GM23338 (cell line): ENCODE data around the gene TNFAIP8L2. TPM values are rescaled to one million over a fixed set of nuclear protein-coding genes. Genes with fewer than 3 reads are reported as not detected.

Experiments
- ATAC-seq: fragments of 200-7000 bp; cut with Tn5 transposase; 3 replicates; pipeline ENCODE4 v1.9.1; 2020
- DNase-seq: peaks from one replicate; pipeline ENCODE4 v3.0.0-alpha.2; 2015; ENCODE audit warnings: low spot score
- H2AFZ ChIP-seq: fragments of 200-600 bp; sonication (generic); 2 replicates; pipeline ENCODE4 v1.8.0; 2016; ENCODE audit warnings: antibody characterized with exemption, mild to moderate bottlenecking, moderate library complexity
- H3F3A ChIP-seq: fragments of 200-600 bp; sonication (generic); replicated peaks from 2 replicates; pipeline ENCODE4 v1.8.0; 2017; ENCODE audit warnings: antibody characterized with exemption, mixed run types, low read depth
- H3K27ac ChIP-seq: fragments of 200-600 bp; sonication (generic); 2 replicates; pipeline ENCODE4 v1.6.1; 2016; ENCODE audit warnings: low read depth
- H3K27me3 ChIP-seq: fragments of 200-600 bp; sonication (generic); 2 replicates; pipeline ENCODE4 v1.8.0; 2016; ENCODE audit warnings: mild to moderate bottlenecking, mixed run types, moderate library complexity; ENCODE audit not compliant: insufficient read depth
- H3K36me3 ChIP-seq: fragments of 200-600 bp; sonication (generic); 2 replicates; pipeline ENCODE4 v1.8.0; 2016; ENCODE audit warnings: mild to moderate bottlenecking; ENCODE audit not compliant: insufficient read depth
- H3K4me1 ChIP-seq: fragments of 200-600 bp; sonication (generic); 2 replicates; pipeline ENCODE4 v1.8.0; 2016; ENCODE audit warnings: mild to moderate bottlenecking, moderate library complexity; ENCODE audit not compliant: insufficient read depth
- H3K4me2 ChIP-seq: fragments of 200-600 bp; sonication (generic); 2 replicates; pipeline ENCODE4 v1.7.1; 2017; ENCODE audit warnings: mixed run types
- H3K4me3 ChIP-seq: fragments of 200-600 bp; sonication (generic); 2 replicates; pipeline ENCODE4 v1.6.1; 2016; ENCODE audit warnings: mixed run types
- H3K79me2 ChIP-seq: fragments of 200-600 bp; sonication (generic); replicated peaks from 2 replicates; pipeline ENCODE4 v1.8.0; 2017; ENCODE audit warnings: mild to moderate bottlenecking; ENCODE audit not compliant: insufficient read depth
- H3K9me2 ChIP-seq: fragments of 200-600 bp; sonication (generic); 2 replicates; pipeline ENCODE4 v1.8.0; 2017; ENCODE audit not compliant: insufficient read depth
- H4K20me1 ChIP-seq: fragments of 200-600 bp; sonication (generic); replicated peaks from 2 replicates; pipeline ENCODE4 v1.8.0; 2017; ENCODE audit warnings: mild to moderate bottlenecking; ENCODE audit not compliant: insufficient read depth
- H3K27ac Mint-ChIP-seq: 2 replicates; pipeline ENCODE4 v1.8.0; 2020; ENCODE audit warnings: inconsistent platforms, mild to moderate bottlenecking, moderate library complexity, mixed read lengths
- H3K27me3 Mint-ChIP-seq: 3 replicates; pipeline ENCODE4 v1.8.0; 2022; ENCODE audit warnings: low read depth, mild to moderate bottlenecking, moderate library complexity, mixed read lengths, inconsistent platforms; ENCODE audit not compliant: insufficient read depth, poor library complexity
- H3K36me3 Mint-ChIP-seq: 3 replicates; pipeline ENCODE4 v1.8.0; 2021; ENCODE audit warnings: low read depth, mild to moderate bottlenecking, inconsistent platforms, moderate library complexity, mixed read lengths
- H3K4me1 Mint-ChIP-seq: 3 replicates; pipeline ENCODE4 v1.8.0; 2020; ENCODE audit warnings: mild to moderate bottlenecking, inconsistent platforms, mixed read lengths
- H3K4me3 Mint-ChIP-seq: 3 replicates; pipeline ENCODE4 v1.8.0; 2021; ENCODE audit warnings: moderate library complexity, mild to moderate bottlenecking, inconsistent platforms, mixed read lengths
- H3K9me3 Mint-ChIP-seq: 3 replicates; pipeline ENCODE4 v1.8.0; 2020; ENCODE audit warnings: moderate library complexity, mild to moderate bottlenecking, inconsistent platforms, mixed read lengths
- CREB1 ChIP-seq: fragments of 250-450 bp; sonication (Bioruptor Pico); IDR thresholded peaks from 2 replicates; pipeline ENCODE4 v1.5.0; 2020; ENCODE audit warnings: low read depth, mild to moderate bottlenecking, moderate library complexity
- EZH2 ChIP-seq: fragments of 200-600 bp; sonication (generic); IDR thresholded peaks from one replicate; pipeline ENCODE4 v1.8.0; 2017; ENCODE audit warnings: antibody characterized with exemption, mild to moderate bottlenecking, low read depth; ENCODE audit not compliant: unreplicated experiment
- JUNB ChIP-seq: IDR thresholded peaks from one replicate; pipeline ENCODE4 v1.6.1; 2016; ENCODE audit warnings: antibody characterized with exemption; ENCODE audit not compliant: unreplicated experiment
- NANOG ChIP-seq: IDR thresholded peaks from 2 replicates; pipeline ENCODE4 v1.6.1; 2016; ENCODE audit warnings: antibody characterized with exemption, borderline replicate concordance
- POLR2AphosphoS5 ChIP-seq: IDR thresholded peaks from 2 replicates; pipeline ENCODE4 v1.6.1; 2016; ENCODE audit warnings: antibody characterized with exemption, low read depth
- ZNF114 ChIP-seq: fragments of 250-450 bp; sonication (Bioruptor Pico); IDR thresholded peaks from 2 replicates; pipeline ENCODE4 v1.5.0; 2020; ENCODE audit warnings: mild to moderate bottlenecking, moderate library complexity
- polyA plus RNA-seq: library from polyadenylated mRNA; unstranded; fragments of >200 nt; fragmentation: Nextera tagmentation; extraction: Ambion mirVana; gene quantifications from 2 replicates; pipeline ENCODE4 v1.2.1, GENCODE V29; 2016
- total RNA-seq: library from RNA; depleted of rRNA; stranded (reverse); fragments of >200 nt; shearing (Covaris generic); gene quantifications from 2 replicates; pipeline ENCODE4 v1.2.3, GENCODE V29; 2014
- TF ChIP-seq, protein P1 (sequence below): fragments of 250-450 bp; sonication (Bioruptor Pico); IDR thresholded peaks from 2 replicates; pipeline ENCODE4 v1.5.0; 2020; ENCODE audit warnings: mild to moderate bottlenecking, moderate library complexity
- TF ChIP-seq, protein P2 (sequence below): IDR thresholded peaks from one replicate; pipeline ENCODE4 v1.6.1; 2018; ENCODE audit warnings: antibody characterized with exemption; ENCODE audit not compliant: unreplicated experiment
- TF ChIP-seq, protein P3 (sequence below): IDR thresholded peaks from 2 replicates; pipeline ENCODE4 v1.6.1; 2016; ENCODE audit warnings: antibody characterized with exemption

The TNFAIP8L2 gene
- total and polyA plus RNA-seq, 2 experiments from 2014 or later = 0.40 TPM; not detected in 1

DNA sequence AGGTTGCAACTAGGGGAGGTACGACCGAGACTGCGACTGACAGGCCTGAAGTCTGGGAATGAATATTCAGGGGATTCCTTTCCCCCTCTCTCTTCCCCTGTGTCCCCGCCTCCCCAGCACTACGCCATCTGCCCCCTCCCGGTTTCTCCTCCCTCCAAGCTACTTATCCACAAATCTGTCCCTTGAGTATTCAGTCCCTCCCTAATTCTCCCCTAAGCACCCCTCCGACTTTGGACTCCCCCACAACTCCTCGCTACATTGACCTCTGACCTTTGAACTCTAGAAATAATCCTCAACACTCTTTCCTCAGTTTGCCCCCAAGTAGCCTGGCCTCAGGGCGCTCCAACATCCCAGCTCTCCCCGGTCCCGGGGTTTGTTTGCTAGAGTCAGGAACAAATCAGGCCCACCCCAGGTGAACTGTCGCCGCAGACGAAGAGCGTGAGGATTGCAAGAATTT, 8.9 kb downstream of the TNFAIP8L2 start:
- peak overlapping the region; percentile 97 for H3K4me3 Mint-ChIP-seq
- H3K79me2 ChIP-seq = peaks cover 8% of the 10 kb centered on the region
- peak overlapping the region; percentile 95 for H3K27ac Mint-ChIP-seq
- H3K36me3 ChIP-seq = peaks cover 9% of the 10 kb centered on the region; the same call in 1 of the 2 replicates
- DNase-seq (peak; percentile 88), ATAC-seq (peak; percentile 81)
- peak overlapping the region; percentile 64 for H3K27ac ChIP-seq
- TF ChIP-seq JUNB = no peak
- TF ChIP-seq CREB1 (CRISPR knock-in tag) = peak; percentile 64
- TF ChIP-seq NANOG = no peak
- no peak for TF ChIP-seq ZNF114 (CRISPR knock-in tag)
- no peak for TF ChIP-seq EZH2
- TF ChIP-seq POLR2AphosphoS5 = peak; percentile 41; the same call in 1 of the 2 replicates
- TF ChIP-seq, protein P1, sequence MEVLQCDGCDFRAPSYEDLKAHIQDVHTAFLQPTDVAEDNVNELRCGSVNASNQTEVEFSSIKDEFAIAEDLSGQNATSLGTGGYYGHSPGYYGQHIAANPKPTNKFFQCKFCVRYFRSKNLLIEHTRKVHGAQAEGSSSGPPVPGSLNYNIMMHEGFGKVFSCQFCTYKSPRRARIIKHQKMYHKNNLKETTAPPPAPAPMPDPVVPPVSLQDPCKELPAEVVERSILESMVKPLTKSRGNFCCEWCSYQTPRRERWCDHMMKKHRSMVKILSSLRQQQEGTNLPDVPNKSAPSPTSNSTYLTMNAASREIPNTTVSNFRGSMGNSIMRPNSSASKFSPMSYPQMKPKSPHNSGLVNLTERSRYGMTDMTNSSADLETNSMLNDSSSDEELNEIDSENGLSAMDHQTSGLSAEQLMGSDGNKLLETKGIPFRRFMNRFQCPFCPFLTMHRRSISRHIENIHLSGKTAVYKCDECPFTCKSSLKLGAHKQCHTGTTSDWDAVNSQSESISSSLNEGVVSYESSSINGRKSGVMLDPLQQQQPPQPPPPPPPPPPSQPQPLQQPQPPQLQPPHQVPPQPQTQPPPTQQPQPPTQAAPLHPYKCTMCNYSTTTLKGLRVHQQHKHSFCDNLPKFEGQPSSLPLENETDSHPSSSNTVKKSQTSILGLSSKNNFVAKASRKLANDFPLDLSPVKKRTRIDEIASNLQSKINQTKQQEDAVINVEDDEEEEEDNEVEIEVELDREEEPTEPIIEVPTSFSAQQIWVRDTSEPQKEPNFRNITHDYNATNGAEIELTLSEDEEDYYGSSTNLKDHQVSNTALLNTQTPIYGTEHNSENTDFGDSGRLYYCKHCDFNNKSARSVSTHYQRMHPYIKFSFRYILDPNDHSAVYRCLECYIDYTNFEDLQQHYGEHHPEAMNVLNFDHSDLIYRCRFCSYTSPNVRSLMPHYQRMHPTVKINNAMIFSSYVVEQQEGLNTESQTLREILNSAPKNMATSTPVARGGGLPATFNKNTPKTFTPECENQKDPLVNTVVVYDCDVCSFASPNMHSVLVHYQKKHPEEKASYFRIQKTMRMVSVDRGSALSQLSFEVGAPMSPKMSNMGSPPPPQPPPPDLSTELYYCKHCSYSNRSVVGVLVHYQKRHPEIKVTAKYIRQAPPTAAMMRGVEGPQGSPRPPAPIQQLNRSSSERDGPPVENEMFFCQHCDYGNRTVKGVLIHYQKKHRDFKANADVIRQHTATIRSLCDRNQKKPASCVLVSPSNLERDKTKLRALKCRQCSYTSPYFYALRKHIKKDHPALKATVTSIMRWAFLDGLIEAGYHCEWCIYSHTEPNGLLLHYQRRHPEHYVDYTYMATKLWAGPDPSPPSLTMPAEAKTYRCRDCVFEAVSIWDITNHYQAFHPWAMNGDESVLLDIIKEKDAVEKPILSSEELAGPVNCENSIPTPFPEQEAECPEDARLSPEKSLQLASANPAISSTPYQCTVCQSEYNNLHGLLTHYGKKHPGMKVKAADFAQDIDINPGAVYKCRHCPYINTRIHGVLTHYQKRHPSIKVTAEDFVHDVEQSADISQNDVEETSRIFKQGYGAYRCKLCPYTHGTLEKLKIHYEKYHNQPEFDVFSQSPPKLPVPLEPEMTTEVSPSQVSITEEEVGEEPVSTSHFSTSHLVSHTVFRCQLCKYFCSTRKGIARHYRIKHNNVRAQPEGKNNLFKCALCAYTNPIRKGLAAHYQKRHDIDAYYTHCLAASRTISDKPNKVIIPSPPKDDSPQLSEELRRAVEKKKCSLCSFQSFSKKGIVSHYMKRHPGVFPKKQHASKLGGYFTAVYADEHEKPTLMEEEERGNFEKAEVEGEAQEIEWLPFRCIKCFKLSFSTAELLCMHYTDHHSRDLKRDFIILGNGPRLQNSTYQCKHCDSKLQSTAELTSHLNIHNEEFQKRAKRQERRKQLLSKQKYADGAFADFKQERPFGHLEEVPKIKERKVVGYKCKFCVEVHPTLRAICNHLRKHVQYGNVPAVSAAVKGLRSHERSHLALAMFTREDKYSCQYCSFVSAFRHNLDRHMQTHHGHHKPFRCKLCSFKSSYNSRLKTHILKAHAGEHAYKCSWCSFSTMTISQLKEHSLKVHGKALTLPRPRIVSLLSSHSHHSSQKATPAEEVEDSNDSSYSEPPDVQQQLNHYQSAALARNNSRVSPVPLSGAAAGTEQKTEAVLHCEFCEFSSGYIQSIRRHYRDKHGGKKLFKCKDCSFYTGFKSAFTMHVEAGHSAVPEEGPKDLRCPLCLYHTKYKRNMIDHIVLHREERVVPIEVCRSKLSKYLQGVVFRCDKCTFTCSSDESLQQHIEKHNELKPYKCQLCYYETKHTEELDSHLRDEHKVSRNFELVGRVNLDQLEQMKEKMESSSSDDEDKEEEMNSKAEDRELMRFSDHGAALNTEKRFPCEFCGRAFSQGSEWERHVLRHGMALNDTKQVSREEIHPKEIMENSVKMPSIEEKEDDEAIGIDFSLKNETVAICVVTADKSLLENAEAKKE = no peak
- TF ChIP-seq, protein P2, sequence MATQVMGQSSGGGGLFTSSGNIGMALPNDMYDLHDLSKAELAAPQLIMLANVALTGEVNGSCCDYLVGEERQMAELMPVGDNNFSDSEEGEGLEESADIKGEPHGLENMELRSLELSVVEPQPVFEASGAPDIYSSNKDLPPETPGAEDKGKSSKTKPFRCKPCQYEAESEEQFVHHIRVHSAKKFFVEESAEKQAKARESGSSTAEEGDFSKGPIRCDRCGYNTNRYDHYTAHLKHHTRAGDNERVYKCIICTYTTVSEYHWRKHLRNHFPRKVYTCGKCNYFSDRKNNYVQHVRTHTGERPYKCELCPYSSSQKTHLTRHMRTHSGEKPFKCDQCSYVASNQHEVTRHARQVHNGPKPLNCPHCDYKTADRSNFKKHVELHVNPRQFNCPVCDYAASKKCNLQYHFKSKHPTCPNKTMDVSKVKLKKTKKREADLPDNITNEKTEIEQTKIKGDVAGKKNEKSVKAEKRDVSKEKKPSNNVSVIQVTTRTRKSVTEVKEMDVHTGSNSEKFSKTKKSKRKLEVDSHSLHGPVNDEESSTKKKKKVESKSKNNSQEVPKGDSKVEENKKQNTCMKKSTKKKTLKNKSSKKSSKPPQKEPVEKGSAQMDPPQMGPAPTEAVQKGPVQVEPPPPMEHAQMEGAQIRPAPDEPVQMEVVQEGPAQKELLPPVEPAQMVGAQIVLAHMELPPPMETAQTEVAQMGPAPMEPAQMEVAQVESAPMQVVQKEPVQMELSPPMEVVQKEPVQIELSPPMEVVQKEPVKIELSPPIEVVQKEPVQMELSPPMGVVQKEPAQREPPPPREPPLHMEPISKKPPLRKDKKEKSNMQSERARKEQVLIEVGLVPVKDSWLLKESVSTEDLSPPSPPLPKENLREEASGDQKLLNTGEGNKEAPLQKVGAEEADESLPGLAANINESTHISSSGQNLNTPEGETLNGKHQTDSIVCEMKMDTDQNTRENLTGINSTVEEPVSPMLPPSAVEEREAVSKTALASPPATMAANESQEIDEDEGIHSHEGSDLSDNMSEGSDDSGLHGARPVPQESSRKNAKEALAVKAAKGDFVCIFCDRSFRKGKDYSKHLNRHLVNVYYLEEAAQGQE = no peak
- TF ChIP-seq, protein P3, sequence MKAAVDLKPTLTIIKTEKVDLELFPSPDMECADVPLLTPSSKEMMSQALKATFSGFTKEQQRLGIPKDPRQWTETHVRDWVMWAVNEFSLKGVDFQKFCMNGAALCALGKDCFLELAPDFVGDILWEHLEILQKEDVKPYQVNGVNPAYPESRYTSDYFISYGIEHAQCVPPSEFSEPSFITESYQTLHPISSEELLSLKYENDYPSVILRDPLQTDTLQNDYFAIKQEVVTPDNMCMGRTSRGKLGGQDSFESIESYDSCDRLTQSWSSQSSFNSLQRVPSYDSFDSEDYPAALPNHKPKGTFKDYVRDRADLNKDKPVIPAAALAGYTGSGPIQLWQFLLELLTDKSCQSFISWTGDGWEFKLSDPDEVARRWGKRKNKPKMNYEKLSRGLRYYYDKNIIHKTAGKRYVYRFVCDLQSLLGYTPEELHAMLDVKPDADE = no peak
- H2AFZ ChIP-seq = peak overlapping the region; percentile 45
- H3F3A ChIP-seq = 0 out of 2 replicates have a peak, but pooled peaks cover 5% of the 10 kb centered on the region
- H4K20me1 ChIP-seq = no peaks in the 10 kb centered on the region
- H3K4me2 ChIP-seq = peak overlapping the region; percentile 71
- no peaks in the 10 kb centered on the region for H3K27me3 ChIP-seq
- peak overlapping the region; percentile 66 for H3K4me3 ChIP-seq
- H3K27me3 Mint-ChIP-seq = peaks cover 9% of the 10 kb centered on the region
- peaks cover 3% of the 10 kb centered on the region; the same call in 1 of the 3 replicates for H3K9me3 Mint-ChIP-seq
- peaks cover 12% of the 10 kb centered on the region for H3K4me1 ChIP-seq
- H3K36me3 Mint-ChIP-seq = peaks cover 42% of the 10 kb centered on the region
- H3K9me2 ChIP-seq = no peaks in the 10 kb centered on the region
- H3K4me1 Mint-ChIP-seq = peaks cover 15% of the 10 kb centered on the region
